HFF-Myc (cell line): ENCODE results near the gene R3HDM2.
"Not testable (repeated sequence)": the region's sequence is repeated elsewhere in the genome, so short reads cannot be mapped to it uniquely, and the experiment has no call there.

ENCODE experiments used
- DNase-seq: peaks from one replicate; pipeline ENCODE4 v3.0.0-alpha.2; 2011; ENCODE audit warnings: low read depth; ENCODE audit errors: extremely low read depth
- H3K4me3 ChIP-seq: replicated peaks from 2 replicates; pipeline ENCODE4 v1.5.1; 2011; ENCODE audit warnings: low read depth, mild to moderate bottlenecking, control low read depth, low read length
- TF ChIP-seq, protein P1 (sequence below): IDR thresholded peaks from 2 replicates; pipeline ENCODE4 v1.5.1; 2012; ENCODE audit warnings: mild to moderate bottlenecking, low read depth, low read length, control low read depth; ENCODE audit errors: missing control alignments

The R3HDM2 gene

DNA sequence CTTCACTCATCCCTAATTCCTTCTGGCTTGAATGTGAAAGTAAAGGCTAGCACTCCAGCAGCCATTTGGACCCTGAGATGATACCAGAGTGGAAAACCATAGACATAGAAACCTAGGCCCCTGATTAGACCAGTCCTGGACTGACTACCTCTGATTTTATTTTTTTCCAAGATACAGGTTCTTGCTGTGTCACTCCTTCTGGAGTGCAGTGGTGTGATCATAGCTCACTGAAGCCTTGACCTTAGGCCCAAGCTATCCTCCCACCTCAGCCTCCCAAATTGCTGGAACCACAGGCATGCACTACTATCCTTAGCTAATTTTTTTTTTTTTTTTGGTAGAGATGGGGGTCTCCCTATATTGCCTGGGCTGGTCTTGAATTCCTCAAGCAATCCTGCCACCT, 105.4 kb downstream of the R3HDM2 start:
- DNase-seq = no peak
- TF ChIP-seq, protein P1, sequence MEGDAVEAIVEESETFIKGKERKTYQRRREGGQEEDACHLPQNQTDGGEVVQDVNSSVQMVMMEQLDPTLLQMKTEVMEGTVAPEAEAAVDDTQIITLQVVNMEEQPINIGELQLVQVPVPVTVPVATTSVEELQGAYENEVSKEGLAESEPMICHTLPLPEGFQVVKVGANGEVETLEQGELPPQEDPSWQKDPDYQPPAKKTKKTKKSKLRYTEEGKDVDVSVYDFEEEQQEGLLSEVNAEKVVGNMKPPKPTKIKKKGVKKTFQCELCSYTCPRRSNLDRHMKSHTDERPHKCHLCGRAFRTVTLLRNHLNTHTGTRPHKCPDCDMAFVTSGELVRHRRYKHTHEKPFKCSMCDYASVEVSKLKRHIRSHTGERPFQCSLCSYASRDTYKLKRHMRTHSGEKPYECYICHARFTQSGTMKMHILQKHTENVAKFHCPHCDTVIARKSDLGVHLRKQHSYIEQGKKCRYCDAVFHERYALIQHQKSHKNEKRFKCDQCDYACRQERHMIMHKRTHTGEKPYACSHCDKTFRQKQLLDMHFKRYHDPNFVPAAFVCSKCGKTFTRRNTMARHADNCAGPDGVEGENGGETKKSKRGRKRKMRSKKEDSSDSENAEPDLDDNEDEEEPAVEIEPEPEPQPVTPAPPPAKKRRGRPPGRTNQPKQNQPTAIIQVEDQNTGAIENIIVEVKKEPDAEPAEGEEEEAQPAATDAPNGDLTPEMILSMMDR = no peak
- no peak overlapping the region for H3K4me3 ChIP-seq

DNA sequence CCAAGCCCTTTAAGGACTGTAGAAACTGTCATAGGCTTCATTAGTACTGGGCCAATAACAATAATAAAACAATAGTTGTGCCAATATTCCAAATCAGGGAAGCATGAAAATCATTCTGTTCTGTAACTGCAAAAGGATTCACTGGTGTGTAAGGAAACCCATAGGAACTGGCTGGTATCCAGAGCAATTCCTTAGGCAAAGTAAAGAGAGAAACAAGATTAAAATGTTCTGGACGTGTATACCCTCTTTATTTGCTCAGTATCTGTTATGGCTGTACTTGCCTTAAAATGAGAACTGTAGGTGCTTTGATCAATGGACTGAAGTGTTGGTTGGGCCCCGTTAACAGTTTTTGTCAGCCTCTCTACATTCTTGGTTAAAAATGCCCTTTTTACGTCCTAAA, 107.4 kb downstream of the R3HDM2 start:
- H3K4me3 ChIP-seq = no peak overlapping the region
- TF ChIP-seq, protein P1 = no peak
- no peak for DNase-seq

DNA sequence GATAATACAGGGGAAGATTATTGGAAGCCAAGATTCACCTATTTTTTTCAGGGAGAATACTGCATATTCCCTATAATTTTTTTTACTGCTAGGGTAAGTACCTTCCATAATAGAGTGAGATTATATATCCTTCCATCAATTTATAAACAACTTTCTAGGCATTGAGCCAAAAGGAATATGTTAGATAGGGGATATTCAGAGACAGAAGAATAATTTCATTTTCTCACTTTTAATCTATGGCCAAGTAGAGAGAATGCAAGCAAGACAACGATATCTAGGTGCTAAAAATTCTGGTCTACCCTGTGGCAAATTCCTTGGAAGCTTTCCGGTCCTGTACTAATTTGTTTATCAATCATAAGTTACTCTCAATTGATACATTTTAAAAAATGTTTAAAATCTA, 110.2 kb downstream of the R3HDM2 start:
- TF ChIP-seq, protein P1 = no peak
- no peak for DNase-seq
- no peak overlapping the region for H3K4me3 ChIP-seq

DNA sequence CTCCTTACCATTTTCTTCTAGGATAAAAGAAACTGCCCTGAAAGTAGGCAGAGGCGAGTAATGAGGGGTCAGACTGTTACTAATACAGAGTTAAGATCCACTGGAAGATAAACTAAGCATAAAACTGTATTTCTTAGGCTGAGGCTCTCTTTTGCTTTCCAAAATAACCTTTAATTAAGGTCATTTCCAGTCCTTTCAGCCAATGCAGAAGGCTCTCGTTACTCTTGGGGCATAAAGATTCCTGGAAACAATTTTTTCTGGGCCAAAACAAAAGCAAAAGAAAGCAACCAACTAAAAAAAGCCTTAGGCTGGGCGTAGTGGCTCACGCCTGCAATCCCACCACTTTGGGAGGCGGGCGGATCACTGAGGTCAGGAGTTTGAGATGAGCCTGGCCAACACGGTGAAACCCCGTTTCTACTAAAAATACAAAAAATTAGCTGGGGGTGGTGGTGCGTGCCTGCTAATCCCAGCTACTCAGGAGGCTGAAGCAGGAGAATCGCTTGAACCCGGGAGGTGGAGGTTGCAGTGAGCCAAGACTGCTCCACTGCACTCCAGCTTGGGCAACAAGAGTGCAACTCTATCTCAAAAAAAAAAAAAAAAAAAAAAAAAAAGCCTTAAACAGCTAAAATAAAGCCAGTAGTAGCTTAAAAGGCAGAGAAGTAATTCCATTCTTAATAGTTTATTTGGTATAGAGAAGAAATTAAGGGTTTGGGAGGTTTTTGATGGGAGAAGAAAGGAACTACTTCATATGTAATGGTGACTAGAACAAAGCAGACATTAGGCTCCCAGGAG, 111.0 kb downstream of the R3HDM2 start:
- DNase-seq = no peak

DNA sequence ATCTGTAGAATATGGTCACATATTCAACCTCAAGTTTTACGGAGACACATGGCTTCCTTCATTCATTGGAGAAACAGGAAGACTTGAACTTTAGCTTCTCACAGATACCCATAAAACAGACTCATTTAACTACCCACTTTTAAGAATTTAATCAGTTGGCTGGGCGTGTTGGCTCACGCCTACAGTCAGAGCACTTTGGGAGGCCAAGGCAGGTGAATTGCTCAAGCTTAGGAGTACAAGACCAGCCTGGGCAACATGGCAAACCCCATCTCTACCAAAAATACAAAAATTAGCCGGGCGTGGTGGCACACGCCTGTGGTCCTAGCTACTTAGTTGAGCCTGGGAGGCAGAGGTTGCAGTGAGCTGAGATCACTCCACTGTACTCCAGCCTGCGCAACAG, 115.2 kb downstream of the R3HDM2 start:
- H3K4me3 ChIP-seq = no peak overlapping the region
- TF ChIP-seq, protein P1 = no peak
- no peak for DNase-seq

More for the DNA sequence above, 111.0 kb downstream of the R3HDM2 start:
- no peak overlapping the region for H3K4me3 ChIP-seq
- TF ChIP-seq, protein P1 = no peak

DNA sequence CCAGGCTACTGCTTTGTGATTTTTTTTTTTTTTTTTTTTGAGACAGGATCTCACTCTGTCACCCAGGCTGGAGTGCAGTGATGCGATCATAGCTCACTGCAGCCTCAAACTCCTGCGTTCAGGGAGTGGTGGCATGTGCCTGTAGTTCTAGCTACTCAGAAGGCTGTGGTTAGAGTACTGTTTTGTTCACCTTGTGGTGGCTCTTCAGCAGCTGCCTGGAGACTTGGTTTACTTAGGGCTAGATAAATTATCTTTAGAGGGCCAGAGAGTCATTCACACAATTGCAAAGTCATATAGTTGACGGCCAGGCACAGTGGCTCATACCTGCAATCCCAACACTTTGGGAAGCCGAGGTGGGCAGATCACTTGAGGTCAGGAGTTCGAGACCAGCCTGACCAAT, 118.6 kb downstream of the R3HDM2 start:
- DNase-seq, H3K4me3 ChIP-seq: not testable (repeated sequence)

DNA sequence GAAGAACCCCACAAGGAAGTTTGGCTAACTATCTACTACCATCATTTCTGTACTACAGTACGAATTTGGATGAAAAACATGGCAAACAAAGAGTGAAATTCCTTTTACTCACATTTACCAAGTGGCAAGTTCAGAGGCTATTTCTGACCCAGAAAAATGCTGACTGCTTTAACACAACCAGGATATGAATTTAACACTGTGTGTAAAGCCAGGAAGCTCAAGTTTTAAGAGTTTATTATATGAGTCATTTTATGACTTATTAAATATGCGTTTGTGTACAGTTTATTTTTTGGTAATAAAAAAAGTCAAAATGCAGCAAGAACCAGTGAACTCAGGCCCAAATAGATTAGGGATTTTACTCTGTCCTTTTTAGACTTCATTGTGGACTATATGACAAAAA, 121.4 kb downstream of the R3HDM2 start:
- no peak overlapping the region for H3K4me3 ChIP-seq
- TF ChIP-seq, protein P1 = no peak
- DNase-seq = no peak
